HG02571 (cell line): Measurements from ENCODE around the gene MCTP1.
A peak's percentile ranks its signal among the peaks of the same experiment; 100 is the strongest.
"Not testable (repeated sequence)": the region's sequence is repeated elsewhere in the genome, so short reads cannot be mapped to it uniquely, and the experiment has no call there.

Experiments used
- ATAC-seq: cut with Tn5 transposase; IDR thresholded peaks from one replicate; pipeline ENCODE4 v1.9.1; 2021; ENCODE audit warnings: mild to moderate bottlenecking, moderate library complexity; ENCODE audit not compliant: unreplicated experiment

The MCTP1 gene

GRCh38 chr5:95252801-95253200, 32.1 kb downstream of the MCTP1 start:
- no peak for ATAC-seq

GRCh38 chr5:95251185-95251584, 33.7 kb downstream of the MCTP1 start:
- no peak for ATAC-seq

GRCh38 chr5:95244479-95244878, 40.4 kb downstream of the MCTP1 start:
- ATAC-seq = no peak

GRCh38 chr5:95241635-95242034, 43.3 kb downstream of the MCTP1 start:
- ATAC-seq = peak; percentile 93

- no peak for ATAC-seq
Observed at GRCh38 chr5:95241161-95241560, 43.7 kb downstream of the MCTP1 start.

- ATAC-seq = no peak
Observed at GRCh38 chr5:95238560-95239325, 46.2 kb downstream of the MCTP1 start.

- ATAC-seq = no peak
Observed at GRCh38 chr5:95237324-95237723, 47.6 kb downstream of the MCTP1 start.

GRCh38 chr5:95235439-95235982, 49.4 kb downstream of the MCTP1 start:
- ATAC-seq = no peak

- ATAC-seq = no peak
Observed at GRCh38 chr5:95229646-95230045, 55.2 kb downstream of the MCTP1 start.

- no peak for ATAC-seq
Observed at GRCh38 chr5:95224701-95225459, 60.0 kb downstream of the MCTP1 start.

GRCh38 chr5:95223566-95224258, 61.2 kb downstream of the MCTP1 start:
- ATAC-seq = no peak

- no peak for ATAC-seq
Observed at GRCh38 chr5:95222836-95223235, 62.1 kb downstream of the MCTP1 start.

- no peak for ATAC-seq
Observed at GRCh38 chr5:95221234-95221633, 63.7 kb downstream of the MCTP1 start.

- no peak for ATAC-seq
Observed at GRCh38 chr5:95220381-95220780, 64.5 kb downstream of the MCTP1 start.

GRCh38 chr5:95219411-95219810, 65.5 kb downstream of the MCTP1 start:
- no peak for ATAC-seq

- ATAC-seq = no peak
Observed at GRCh38 chr5:95217881-95218280, 67.0 kb downstream of the MCTP1 start.

GRCh38 chr5:95217351-95217750, 67.5 kb downstream of the MCTP1 start:
- no peak for ATAC-seq

GRCh38 chr5:95216136-95216955, 68.5 kb downstream of the MCTP1 start:
- ATAC-seq = no peak

GRCh38 chr5:95207811-95208210, 77.1 kb downstream of the MCTP1 start:
- ATAC-seq = not testable (repeated sequence)

- no peak for ATAC-seq
Observed at GRCh38 chr5:95194856-95195255, 90.0 kb downstream of the MCTP1 start.

- ATAC-seq = peak; percentile 91
Observed at GRCh38 chr5:95191330-95191729, 93.6 kb downstream of the MCTP1 start.
